ENCODE data around the gene ATG10.
"Not testable (repeated sequence)": the region's sequence is repeated elsewhere in the genome, so short reads cannot be mapped to it uniquely, and the experiment has no call there.

The ATG10 gene

DNA sequence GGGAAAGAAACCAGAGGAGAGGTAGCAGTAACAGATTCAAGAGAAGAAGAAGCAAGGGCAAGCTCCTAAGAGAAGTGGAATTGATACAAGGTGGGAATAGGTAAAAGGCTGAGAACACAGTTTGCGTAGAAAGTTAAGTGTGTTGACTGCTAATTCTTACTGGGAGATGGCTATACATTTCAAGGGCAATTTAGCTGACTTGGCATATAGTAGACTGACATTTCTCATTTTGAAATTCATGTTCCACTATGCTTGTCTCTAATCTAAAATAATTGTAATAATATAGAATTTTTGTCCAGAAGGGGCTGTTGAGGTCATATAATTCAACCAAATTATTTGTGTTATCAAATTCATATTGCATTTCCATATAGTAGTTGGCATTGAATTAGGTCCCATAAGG, 144.0 kb downstream of the ATG10 start:
- no peak overlapping the region for H3K4me3 ChIP-seq (replicated peaks; ENCODE audit: low read depth, low read length)
- TF ChIP-seq, protein P1, sequence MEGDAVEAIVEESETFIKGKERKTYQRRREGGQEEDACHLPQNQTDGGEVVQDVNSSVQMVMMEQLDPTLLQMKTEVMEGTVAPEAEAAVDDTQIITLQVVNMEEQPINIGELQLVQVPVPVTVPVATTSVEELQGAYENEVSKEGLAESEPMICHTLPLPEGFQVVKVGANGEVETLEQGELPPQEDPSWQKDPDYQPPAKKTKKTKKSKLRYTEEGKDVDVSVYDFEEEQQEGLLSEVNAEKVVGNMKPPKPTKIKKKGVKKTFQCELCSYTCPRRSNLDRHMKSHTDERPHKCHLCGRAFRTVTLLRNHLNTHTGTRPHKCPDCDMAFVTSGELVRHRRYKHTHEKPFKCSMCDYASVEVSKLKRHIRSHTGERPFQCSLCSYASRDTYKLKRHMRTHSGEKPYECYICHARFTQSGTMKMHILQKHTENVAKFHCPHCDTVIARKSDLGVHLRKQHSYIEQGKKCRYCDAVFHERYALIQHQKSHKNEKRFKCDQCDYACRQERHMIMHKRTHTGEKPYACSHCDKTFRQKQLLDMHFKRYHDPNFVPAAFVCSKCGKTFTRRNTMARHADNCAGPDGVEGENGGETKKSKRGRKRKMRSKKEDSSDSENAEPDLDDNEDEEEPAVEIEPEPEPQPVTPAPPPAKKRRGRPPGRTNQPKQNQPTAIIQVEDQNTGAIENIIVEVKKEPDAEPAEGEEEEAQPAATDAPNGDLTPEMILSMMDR (IDR thresholded peaks at IDR 0.05; ENCODE audit: low read length, missing control alignments) = no peak
- DNase-seq (ENCODE audit: low read depth) = no peak

DNA sequence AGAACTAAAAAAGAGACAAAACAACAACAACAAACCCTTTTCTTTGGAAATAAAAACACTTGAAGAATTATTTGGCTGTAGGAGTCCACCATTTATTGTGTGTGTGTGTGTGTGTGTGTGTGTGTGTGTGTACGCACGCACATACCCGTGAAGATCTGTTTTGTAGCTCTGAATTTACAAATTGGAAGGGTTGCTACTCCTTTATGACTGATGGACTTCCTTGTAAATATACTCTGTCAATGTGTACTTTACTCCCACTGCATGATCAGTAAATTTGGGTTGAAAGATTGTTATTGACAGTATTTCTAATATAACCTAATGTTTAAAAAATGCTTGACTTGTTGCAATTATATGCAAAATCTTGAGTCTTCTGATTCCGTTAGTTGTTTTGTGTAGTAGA, 148.1 kb downstream of the ATG10 start:
- TF ChIP-seq, protein P1 (IDR thresholded peaks at IDR 0.05; ENCODE audit: low read length, missing control alignments) = no peak
- no peak for DNase-seq (ENCODE audit: low read depth)
- no peak overlapping the region for H3K4me3 ChIP-seq (replicated peaks; ENCODE audit: low read depth, low read length)

DNA sequence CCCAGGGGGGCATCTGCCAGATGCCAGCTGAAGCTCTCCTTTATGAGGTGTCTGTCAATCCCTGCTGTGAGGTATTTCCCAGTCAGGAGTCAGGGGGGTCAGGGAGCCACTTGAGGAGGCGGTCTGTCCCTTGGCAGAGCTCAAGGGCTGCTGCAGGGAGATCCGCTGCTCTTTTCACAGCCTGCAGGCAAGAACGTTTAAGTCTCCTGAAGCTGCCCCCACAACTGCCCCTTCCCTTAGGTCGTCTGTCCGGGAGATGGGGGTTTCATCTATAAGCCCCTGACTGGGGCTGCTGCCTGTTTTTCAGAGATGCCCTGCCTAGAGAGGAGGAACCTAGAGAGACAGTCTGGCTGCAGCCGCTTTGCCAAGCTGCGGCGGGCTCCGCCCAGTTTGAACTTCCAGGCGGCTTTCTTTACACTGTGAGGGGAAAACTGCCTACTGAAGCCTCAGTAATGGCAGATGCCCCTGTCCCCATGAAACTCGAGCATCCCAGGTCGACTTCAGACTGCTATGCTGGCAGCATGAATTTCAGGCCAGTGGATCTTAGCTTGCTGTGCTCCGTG, 158.0 kb downstream of the ATG10 start:
- TF ChIP-seq, protein P1 (IDR thresholded peaks at IDR 0.05; ENCODE audit: low read length, missing control alignments) = no peak
- no peak for DNase-seq (ENCODE audit: low read depth)
- H3K4me3 ChIP-seq (replicated peaks; ENCODE audit: low read depth, low read length) = no peak overlapping the region

DNA sequence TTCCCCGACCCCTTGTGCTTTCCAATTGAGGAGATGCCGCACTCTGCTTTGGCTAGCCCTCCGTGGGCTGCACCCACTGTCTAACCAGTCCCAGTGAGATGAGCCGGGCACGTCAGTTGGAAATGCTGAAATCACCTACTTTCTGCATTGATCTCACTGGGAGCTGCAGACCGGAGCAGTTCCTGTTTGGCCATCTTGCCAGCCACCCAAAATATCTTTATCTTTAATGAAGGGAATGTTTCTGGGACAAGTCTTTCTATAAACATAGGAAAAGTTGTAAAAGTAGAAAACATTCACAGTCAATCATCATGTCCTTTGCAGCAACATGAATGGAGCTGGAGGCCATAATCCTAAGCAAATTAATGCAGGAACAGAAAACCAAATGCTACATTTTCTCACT, 158.8 kb downstream of the ATG10 start:
- DNase-seq (ENCODE audit: low read depth) = no peak
- H3K4me3 ChIP-seq (replicated peaks; ENCODE audit: low read depth, low read length) = no peak overlapping the region
- TF ChIP-seq, protein P1 (IDR thresholded peaks at IDR 0.05; ENCODE audit: low read length, missing control alignments) = no peak

DNA sequence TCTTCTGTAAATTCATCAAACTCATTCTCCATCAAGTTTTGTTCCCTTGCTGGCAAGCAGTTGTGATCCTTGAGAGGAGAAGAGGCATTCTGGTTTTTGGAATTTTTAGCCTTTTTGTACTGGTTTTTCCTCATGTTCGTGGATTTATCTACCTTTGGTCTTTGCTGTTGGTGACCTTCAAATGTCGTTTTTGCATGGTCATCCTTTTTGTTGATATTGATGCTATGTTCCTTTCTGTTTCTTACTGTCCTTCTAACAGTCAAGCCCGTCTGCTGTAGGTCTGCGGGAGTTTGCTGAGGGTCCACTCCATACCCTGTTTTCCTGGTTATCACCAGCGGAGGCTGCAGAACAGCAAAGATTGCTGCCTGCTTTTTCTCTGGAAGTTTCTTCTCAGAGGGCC, 165.4 kb downstream of the ATG10 start:
- H3K4me3 ChIP-seq (replicated peaks; ENCODE audit: low read depth, low read length) = no peak overlapping the region
- TF ChIP-seq, protein P1 (IDR thresholded peaks at IDR 0.05; ENCODE audit: low read length, missing control alignments) = no peak
- DNase-seq (ENCODE audit: low read depth) = no peak

DNA sequence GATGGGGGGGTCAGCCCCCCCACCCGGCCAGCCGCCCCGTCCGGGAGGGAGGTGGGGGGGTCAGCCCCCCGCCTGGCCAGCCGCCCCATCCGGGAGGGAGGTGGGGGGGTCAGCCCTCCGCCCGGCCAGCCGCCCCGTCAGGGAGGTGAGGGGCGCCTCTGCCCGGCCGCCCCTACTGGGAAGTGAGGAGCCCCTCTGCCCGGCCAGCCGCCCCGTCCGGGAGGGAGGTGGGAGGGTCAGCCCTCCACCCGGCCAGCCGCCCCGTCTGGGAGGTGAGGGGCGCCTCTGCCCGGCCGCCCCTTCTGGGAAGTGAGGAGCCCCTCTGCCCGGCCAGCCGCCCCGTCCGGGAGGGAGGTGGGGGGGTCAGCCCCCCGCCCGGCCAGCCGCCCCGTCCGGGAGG, 168.0 kb downstream of the ATG10 start:
- not testable (repeated sequence) for H3K4me3 ChIP-seq (replicated peaks; ENCODE audit: low read depth, low read length); DNase-seq (ENCODE audit: low read depth)

DNA sequence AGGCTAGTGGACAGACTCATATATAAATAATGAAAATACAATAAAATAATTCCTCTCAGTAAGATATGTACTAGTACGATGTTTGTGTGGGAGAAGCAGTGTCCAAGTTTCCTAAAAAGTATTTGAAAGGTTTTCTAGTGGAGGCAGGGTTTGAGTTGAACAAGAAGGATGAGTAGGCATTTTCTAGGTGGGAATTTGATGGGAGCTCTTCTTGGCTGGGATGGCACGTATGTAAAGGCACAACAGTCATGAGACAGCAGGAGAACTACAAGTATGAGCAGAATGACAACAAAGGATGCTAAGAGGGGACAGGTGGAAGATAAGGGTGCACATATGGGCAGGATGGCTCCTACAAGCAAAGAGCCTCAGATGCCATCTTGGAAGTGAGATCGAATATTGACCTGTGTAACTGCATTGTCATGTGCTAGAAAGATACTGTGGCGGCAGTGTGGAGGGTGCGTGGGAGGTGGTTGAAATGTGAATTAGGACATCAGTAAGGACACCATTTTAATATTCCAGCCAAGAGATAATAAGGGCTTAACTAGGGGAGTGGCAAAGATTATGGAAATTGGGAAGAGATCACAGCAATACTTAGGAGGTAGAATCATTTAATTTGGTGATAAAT, 170.5 kb downstream of the ATG10 start:
- TF ChIP-seq, protein P1 (IDR thresholded peaks at IDR 0.05; ENCODE audit: low read length, missing control alignments) = no peak
- no peak for DNase-seq (ENCODE audit: low read depth)
- no peak overlapping the region for H3K4me3 ChIP-seq (replicated peaks; ENCODE audit: low read depth, low read length)
